CD4-positive, alpha-beta T cell (primary cell): Measurements from ENCODE around the gene SIRT5. TPM values are rescaled to one million over a fixed set of nuclear protein-coding genes. Genes with fewer than 3 reads are reported as not detected.

ENCODE experiments used
- ATAC-seq: fragments of 200-7000 bp; cut with Tn5 transposase; one replicate; pipeline ENCODE4 v1.10.0; 2022; ENCODE audit warnings: mild to moderate bottlenecking; ENCODE audit not compliant: poor library complexity
- CTCF ChIA-PET: fragments of 350-600 bp; sonication (Branson Sonifier 250); formaldehyde crosslinking; loops from one replicate; lab custom pipeline; 2021; ENCODE audit warnings: antibody characterized with exemption, inconsistent platforms; lab: Charles Lee
- POLR2A ChIA-PET: fragments of 350-600 bp; sonication (Branson Sonifier 250); formaldehyde crosslinking; loops from one replicate; lab custom pipeline; 2021; ENCODE audit warnings: antibody characterized with exemption, inconsistent platforms; lab: Charles Lee
- DNase-seq, 14 experiments: peaks; one replicate each; pipeline ENCODE4 v3.0.0-alpha.2; 2013 to 2020; ENCODE audit warnings: mixed read lengths in 2 of 14
- H3K27ac ChIP-seq, 2 donors: one replicate each; pipeline versions ENCODE4 v1.5.1 to v1.7.0; 2013; ENCODE audit warnings: low read length in 2 of 2, low read depth in 1 of 2, mild to moderate bottlenecking in 1 of 2
- H3K27me3 ChIP-seq, 2 experiments: 1 replicate in 1 of 2; 2 replicates in 1 of 2; pipeline versions ENCODE4 v1.6.1 to v1.7.0; 2013; ENCODE audit warnings: low read length in 2 of 2, control low read depth in 1 of 2, mild to moderate bottlenecking in 1 of 2, moderate library complexity in 1 of 2; ENCODE audit not compliant: insufficient read depth in 2 of 2, control insufficient read depth in 1 of 2
- H3K36me3 ChIP-seq: one replicate; pipeline ENCODE4 v1.6.1; 2013; ENCODE audit warnings: low read length, control low read depth; ENCODE audit not compliant: insufficient read depth
- H3K4me1 ChIP-seq: one replicate; pipeline ENCODE4 v1.6.1; 2013; ENCODE audit warnings: low read length, control low read depth; ENCODE audit not compliant: insufficient read depth
- H3K4me3 ChIP-seq: one replicate; pipeline ENCODE4 v1.5.1; 2013; ENCODE audit warnings: mild to moderate bottlenecking, low read length, moderate library complexity
- H3K9me3 ChIP-seq, 2 experiments: 1 replicate in 1 of 2; 2 replicates in 1 of 2; pipeline versions ENCODE4 v1.6.1 to v1.7.0; 2013; ENCODE audit warnings: low read length in 2 of 2, mild to moderate bottlenecking in 2 of 2, control low read depth in 1 of 2, moderate library complexity in 1 of 2; ENCODE audit not compliant: control insufficient read depth in 1 of 2, insufficient read depth in 1 of 2
- H3K27ac Mint-ChIP-seq: one replicate; pipeline ENCODE4 v1.8.0; 2020; ENCODE audit warnings: mixed read lengths
- H3K27me3 Mint-ChIP-seq: one replicate; pipeline ENCODE4 v1.8.0; 2021; ENCODE audit warnings: mixed read lengths
- H3K36me3 Mint-ChIP-seq: one replicate; pipeline ENCODE4 v1.8.0; 2021; ENCODE audit warnings: low read depth, mixed read lengths
- H3K4me1 Mint-ChIP-seq: one replicate; pipeline ENCODE4 v1.8.0; 2021; ENCODE audit warnings: low read depth, mixed read lengths
- H3K4me3 Mint-ChIP-seq: one replicate; pipeline ENCODE4 v1.8.0; 2020; ENCODE audit warnings: mild to moderate bottlenecking, mixed read lengths
- H3K9me3 Mint-ChIP-seq: one replicate; pipeline ENCODE4 v1.8.0; 2020; ENCODE audit warnings: mixed read lengths
- CTCF ChIP-seq: fragments of 200-600 bp; IDR thresholded peaks from one replicate; pipeline ENCODE4 v1.8.0; 2022; ENCODE audit warnings: antibody characterized with exemption, mild to moderate bottlenecking
- intact Hi-C, 2 experiments: fragments of 100-400 bp; cut with DNase I in 1 of 2; cut with micrococcal nuclease in 1 of 2; formaldehyde crosslinking; loops; one replicate each; pipeline versions ENCODE4 v1.15.1 to v1.9.0; 2023 to 2025; cut with DNase I, micrococcal nuclease
- total RNA-seq, 174 experiments: library from RNA in 2 of 174; stranded (reverse) in 2 of 174; gene quantifications; one replicate each; pipeline ENCODE4 v1.2.3 and lab custom pipeline; 2021 to 2026

The SIRT5 gene
- total RNA-seq, 2 experiments from 2014 or later = 14.3 to 16.3 TPM

GRCh38 chr6:13641315-13641714 lies 66.9 kb downstream of the SIRT5 start:
- Histone ChIP-seq H3K4me3 (no peak overlapping the region), H3K36me3 (peaks cover 46% of the 10 kb centered on the region), H3K27me3 (no peaks in the 10 kb centered on the region), H3K9me3 (no peaks in the 10 kb centered on the region), H3K4me1 (no peaks in the 10 kb centered on the region), H3K27ac (no peak overlapping the region)
- H3K36me3 Mint-ChIP-seq = peaks cover 78% of the 10 kb centered on the region
- POLR2A ChIA-PET = interaction anchor here (0.5 to 0.6 kb wide), 2 partner anchors 26 to 1525 kb away, joined by 3 to 4 read pairs; partner anchors contain the start of gene NOL7
- intact Hi-C loops = loop anchor here in 1 of 2 experiments (5.0 kb wide), 1 partner anchor 41 kb away; no protein-coding TSS in a partner anchor
- H3K4me3 Mint-ChIP-seq = no peak overlapping the region
- H3K27ac Mint-ChIP-seq = peak overlapping the region; percentile 55
- no peak for TF ChIP-seq CTCF
- peaks cover 39% of the 10 kb centered on the region for H3K4me1 Mint-ChIP-seq
- DNase-seq (no peak), ATAC-seq (no peak)
- H3K9me3 Mint-ChIP-seq = no peaks in the 10 kb centered on the region
- H3K27me3 Mint-ChIP-seq = no peaks in the 10 kb centered on the region
- CTCF ChIA-PET = interaction anchor here (1.4 to 1.6 kb wide), 2 partner anchors 10 to 16 kb away, joined by 4 read pairs; no protein-coding TSS in a partner anchor

GRCh38 chr6:13643125-13643524 lies 68.7 kb downstream of the SIRT5 start:
- no peak overlapping the region for H3K4me3 ChIP-seq
- H3K27ac Mint-ChIP-seq = peak overlapping the region; percentile 60
- CTCF ChIA-PET = interaction anchor here (1.1 to 1.6 kb wide), 2 partner anchors 11 to 68 kb away, joined by 3 to 4 read pairs; no protein-coding TSS in a partner anchor
- H3K36me3 ChIP-seq = peaks cover 34% of the 10 kb centered on the region
- no peaks in the 10 kb centered on the region for H3K9me3 ChIP-seq
- peaks cover 60% of the 10 kb centered on the region for H3K36me3 Mint-ChIP-seq
- no peaks in the 10 kb centered on the region for H3K27me3 Mint-ChIP-seq
- no peak overlapping the region for H3K27ac ChIP-seq
- intact Hi-C loops = loop anchor here in 1 of 2 experiments (5.0 kb wide), 1 partner anchor 39 kb away; no protein-coding TSS in a partner anchor
- no peak for ATAC-seq
- no peak overlapping the region for H3K4me3 Mint-ChIP-seq
- no peak for TF ChIP-seq CTCF
- no peak for DNase-seq
- POLR2A ChIA-PET = no interaction called here
- no peaks in the 10 kb centered on the region for H3K4me1 ChIP-seq
- H3K27me3 ChIP-seq = no peaks in the 10 kb centered on the region
- H3K9me3 Mint-ChIP-seq = no peaks in the 10 kb centered on the region
- H3K4me1 Mint-ChIP-seq = peaks cover 26% of the 10 kb centered on the region

GRCh38 chr6:13648850-13649249 lies 74.4 kb downstream of the SIRT5 start:
- H3K27me3 Mint-ChIP-seq = no peaks in the 10 kb centered on the region
- DNase-seq (no peak), ATAC-seq (no peak)
- Histone ChIP-seq H3K4me1 (no peaks in the 10 kb centered on the region), H3K36me3 (peaks cover 22% of the 10 kb centered on the region), H3K9me3 (no peaks in the 10 kb centered on the region), H3K27ac (no peak overlapping the region), H3K4me3 (no peak overlapping the region), H3K27me3 (no peaks in the 10 kb centered on the region)
- H3K4me3 Mint-ChIP-seq = no peak overlapping the region
- intact Hi-C loops = no loop called here
- peaks cover 51% of the 10 kb centered on the region for H3K36me3 Mint-ChIP-seq
- ChIA-PET POLR2A (interaction anchor here (0.7 to 1.6 kb wide), 3 partner anchors 13 to 60 kb away, joined by 3 to 4 read pairs (median 4); no protein-coding TSS in a partner anchor), CTCF (interaction anchor here (0.7 to 1.3 kb wide), 2 partner anchors 10 to 51 kb away, joined by 3 read pairs; no protein-coding TSS in a partner anchor)
- peaks cover 30% of the 10 kb centered on the region for H3K4me1 Mint-ChIP-seq
- peak overlapping the region; percentile 31 for H3K27ac Mint-ChIP-seq
- no peak for TF ChIP-seq CTCF
- no peaks in the 10 kb centered on the region for H3K9me3 Mint-ChIP-seq
